ENCODE measurements around the gene NFATC2. TPM values are rescaled to one million over a fixed set of nuclear protein-coding genes. Genes with fewer than 3 reads are reported as not detected.

The NFATC2 gene
- total and polyA plus RNA-seq, 2 of the 8 experiments (the other 6 are each of a cell fraction or from before 2014, with no cell fraction given): 0.27 to 0.91 TPM

DNA sequence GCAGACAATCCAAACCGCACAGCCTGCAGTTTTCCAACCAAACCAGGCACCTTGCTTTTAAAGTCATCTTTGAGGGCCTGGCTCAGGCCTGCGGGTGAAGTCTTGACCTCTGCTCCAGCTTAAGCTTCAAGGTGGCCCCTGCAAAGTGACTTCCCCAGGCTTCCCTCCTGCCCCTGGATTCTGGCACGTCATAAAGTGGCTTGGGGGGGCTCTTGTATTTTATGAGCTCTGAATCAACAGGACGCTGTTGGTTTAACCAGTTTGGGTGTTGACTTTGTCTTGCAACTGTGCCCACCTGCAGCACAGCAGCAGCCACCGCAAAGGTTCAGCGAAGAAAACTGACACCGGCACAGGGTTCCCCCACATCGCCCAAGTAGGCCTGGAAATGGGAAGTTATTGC, 81.2 kb downstream of the NFATC2 start (continued):
- TF ChIP-seq TAF7 (optimal IDR thresholded peaks at IDR 0.05; ENCODE audit: borderline replicate concordance, low read depth, low read length) (no peak), SUZ12 (IDR thresholded peaks at IDR 0.05; ENCODE audit: low read length) (no peak), TCF12 (IDR thresholded peaks at IDR 0.05; ENCODE audit: low read depth, low read length) (no peak), SP1 (IDR thresholded peaks at IDR 0.05; ENCODE audit: low read depth, low read length) (no peak)
